ENCODE data around the gene INPP5E. TPM values are rescaled to one million over a fixed set of nuclear protein-coding genes. Genes with fewer than 3 reads are reported as not detected.

The INPP5E gene
- total and polyA plus RNA-seq, 2 experiments from 2014 or later, result 5.8 to 13.4 TPM

DNA sequence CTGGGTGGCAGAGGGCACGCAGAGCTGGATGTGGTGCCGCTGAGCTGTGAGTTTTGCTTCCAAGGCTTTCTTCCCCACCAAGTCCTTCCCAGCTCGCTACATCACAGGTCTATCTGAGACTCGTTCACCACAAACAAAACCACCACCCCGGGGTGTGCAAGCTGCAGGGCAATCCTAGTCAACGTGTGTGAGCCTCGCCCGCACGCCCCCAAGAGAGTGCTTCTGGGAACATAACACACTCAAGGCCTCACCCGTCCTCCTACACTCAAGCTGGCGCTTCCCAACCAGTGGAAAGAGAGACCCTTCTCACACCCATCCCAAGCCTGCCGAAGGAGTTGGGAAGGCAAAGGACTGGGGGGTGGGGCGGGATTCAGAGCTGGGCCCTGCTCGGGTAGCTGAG, 50.2 kb downstream of the INPP5E start:
- Mint-ChIP-seq H3K27ac (no peak overlapping the region), H3K9me3 (no peaks in the 10 kb centered on the region), H3K4me1 (no peaks in the 10 kb centered on the region), H3K4me3 (no peak overlapping the region), H3K27me3 (ENCODE audit: insufficient read depth, low read depth, poor library complexity) (peaks cover 1% of the 10 kb centered on the region), H3K36me3 (ENCODE audit: low read depth) (peaks cover 72% of the 10 kb centered on the region)
- TF ChIP-seq POLR2AphosphoS5 (IDR thresholded peaks at IDR 0.05; ENCODE audit: low read depth), result no peak
- TF ChIP-seq, protein P1, sequence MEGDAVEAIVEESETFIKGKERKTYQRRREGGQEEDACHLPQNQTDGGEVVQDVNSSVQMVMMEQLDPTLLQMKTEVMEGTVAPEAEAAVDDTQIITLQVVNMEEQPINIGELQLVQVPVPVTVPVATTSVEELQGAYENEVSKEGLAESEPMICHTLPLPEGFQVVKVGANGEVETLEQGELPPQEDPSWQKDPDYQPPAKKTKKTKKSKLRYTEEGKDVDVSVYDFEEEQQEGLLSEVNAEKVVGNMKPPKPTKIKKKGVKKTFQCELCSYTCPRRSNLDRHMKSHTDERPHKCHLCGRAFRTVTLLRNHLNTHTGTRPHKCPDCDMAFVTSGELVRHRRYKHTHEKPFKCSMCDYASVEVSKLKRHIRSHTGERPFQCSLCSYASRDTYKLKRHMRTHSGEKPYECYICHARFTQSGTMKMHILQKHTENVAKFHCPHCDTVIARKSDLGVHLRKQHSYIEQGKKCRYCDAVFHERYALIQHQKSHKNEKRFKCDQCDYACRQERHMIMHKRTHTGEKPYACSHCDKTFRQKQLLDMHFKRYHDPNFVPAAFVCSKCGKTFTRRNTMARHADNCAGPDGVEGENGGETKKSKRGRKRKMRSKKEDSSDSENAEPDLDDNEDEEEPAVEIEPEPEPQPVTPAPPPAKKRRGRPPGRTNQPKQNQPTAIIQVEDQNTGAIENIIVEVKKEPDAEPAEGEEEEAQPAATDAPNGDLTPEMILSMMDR (conservative IDR thresholded peaks at IDR 0.05; ENCODE audit: low read depth in 2 of 2), result no peak
- no peak for TF ChIP-seq ZNF114 (CRISPR knock-in tag; IDR thresholded peaks at IDR 0.05)
- no peak for TF ChIP-seq CREB1 (CRISPR knock-in tag; IDR thresholded peaks at IDR 0.05; ENCODE audit: low read depth)
- no peak for TF ChIP-seq JUNB (IDR thresholded peaks at IDR 0.05; ENCODE audit: unreplicated experiment)
- no peak for TF ChIP-seq EZH2phosphoT487 (IDR thresholded peaks at IDR 0.05; ENCODE audit: unreplicated experiment)
- TF ChIP-seq, protein P2, sequence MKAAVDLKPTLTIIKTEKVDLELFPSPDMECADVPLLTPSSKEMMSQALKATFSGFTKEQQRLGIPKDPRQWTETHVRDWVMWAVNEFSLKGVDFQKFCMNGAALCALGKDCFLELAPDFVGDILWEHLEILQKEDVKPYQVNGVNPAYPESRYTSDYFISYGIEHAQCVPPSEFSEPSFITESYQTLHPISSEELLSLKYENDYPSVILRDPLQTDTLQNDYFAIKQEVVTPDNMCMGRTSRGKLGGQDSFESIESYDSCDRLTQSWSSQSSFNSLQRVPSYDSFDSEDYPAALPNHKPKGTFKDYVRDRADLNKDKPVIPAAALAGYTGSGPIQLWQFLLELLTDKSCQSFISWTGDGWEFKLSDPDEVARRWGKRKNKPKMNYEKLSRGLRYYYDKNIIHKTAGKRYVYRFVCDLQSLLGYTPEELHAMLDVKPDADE (IDR thresholded peaks at IDR 0.05), result no peak
- no peak for TF ChIP-seq ZNF331 (CRISPR knock-in tag; IDR thresholded peaks at IDR 0.05; ENCODE audit: low read depth)
- TF ChIP-seq, protein P3, sequence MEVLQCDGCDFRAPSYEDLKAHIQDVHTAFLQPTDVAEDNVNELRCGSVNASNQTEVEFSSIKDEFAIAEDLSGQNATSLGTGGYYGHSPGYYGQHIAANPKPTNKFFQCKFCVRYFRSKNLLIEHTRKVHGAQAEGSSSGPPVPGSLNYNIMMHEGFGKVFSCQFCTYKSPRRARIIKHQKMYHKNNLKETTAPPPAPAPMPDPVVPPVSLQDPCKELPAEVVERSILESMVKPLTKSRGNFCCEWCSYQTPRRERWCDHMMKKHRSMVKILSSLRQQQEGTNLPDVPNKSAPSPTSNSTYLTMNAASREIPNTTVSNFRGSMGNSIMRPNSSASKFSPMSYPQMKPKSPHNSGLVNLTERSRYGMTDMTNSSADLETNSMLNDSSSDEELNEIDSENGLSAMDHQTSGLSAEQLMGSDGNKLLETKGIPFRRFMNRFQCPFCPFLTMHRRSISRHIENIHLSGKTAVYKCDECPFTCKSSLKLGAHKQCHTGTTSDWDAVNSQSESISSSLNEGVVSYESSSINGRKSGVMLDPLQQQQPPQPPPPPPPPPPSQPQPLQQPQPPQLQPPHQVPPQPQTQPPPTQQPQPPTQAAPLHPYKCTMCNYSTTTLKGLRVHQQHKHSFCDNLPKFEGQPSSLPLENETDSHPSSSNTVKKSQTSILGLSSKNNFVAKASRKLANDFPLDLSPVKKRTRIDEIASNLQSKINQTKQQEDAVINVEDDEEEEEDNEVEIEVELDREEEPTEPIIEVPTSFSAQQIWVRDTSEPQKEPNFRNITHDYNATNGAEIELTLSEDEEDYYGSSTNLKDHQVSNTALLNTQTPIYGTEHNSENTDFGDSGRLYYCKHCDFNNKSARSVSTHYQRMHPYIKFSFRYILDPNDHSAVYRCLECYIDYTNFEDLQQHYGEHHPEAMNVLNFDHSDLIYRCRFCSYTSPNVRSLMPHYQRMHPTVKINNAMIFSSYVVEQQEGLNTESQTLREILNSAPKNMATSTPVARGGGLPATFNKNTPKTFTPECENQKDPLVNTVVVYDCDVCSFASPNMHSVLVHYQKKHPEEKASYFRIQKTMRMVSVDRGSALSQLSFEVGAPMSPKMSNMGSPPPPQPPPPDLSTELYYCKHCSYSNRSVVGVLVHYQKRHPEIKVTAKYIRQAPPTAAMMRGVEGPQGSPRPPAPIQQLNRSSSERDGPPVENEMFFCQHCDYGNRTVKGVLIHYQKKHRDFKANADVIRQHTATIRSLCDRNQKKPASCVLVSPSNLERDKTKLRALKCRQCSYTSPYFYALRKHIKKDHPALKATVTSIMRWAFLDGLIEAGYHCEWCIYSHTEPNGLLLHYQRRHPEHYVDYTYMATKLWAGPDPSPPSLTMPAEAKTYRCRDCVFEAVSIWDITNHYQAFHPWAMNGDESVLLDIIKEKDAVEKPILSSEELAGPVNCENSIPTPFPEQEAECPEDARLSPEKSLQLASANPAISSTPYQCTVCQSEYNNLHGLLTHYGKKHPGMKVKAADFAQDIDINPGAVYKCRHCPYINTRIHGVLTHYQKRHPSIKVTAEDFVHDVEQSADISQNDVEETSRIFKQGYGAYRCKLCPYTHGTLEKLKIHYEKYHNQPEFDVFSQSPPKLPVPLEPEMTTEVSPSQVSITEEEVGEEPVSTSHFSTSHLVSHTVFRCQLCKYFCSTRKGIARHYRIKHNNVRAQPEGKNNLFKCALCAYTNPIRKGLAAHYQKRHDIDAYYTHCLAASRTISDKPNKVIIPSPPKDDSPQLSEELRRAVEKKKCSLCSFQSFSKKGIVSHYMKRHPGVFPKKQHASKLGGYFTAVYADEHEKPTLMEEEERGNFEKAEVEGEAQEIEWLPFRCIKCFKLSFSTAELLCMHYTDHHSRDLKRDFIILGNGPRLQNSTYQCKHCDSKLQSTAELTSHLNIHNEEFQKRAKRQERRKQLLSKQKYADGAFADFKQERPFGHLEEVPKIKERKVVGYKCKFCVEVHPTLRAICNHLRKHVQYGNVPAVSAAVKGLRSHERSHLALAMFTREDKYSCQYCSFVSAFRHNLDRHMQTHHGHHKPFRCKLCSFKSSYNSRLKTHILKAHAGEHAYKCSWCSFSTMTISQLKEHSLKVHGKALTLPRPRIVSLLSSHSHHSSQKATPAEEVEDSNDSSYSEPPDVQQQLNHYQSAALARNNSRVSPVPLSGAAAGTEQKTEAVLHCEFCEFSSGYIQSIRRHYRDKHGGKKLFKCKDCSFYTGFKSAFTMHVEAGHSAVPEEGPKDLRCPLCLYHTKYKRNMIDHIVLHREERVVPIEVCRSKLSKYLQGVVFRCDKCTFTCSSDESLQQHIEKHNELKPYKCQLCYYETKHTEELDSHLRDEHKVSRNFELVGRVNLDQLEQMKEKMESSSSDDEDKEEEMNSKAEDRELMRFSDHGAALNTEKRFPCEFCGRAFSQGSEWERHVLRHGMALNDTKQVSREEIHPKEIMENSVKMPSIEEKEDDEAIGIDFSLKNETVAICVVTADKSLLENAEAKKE (CRISPR knock-in tag; IDR thresholded peaks at IDR 0.05), result no peak
- TF ChIP-seq, protein P4, sequence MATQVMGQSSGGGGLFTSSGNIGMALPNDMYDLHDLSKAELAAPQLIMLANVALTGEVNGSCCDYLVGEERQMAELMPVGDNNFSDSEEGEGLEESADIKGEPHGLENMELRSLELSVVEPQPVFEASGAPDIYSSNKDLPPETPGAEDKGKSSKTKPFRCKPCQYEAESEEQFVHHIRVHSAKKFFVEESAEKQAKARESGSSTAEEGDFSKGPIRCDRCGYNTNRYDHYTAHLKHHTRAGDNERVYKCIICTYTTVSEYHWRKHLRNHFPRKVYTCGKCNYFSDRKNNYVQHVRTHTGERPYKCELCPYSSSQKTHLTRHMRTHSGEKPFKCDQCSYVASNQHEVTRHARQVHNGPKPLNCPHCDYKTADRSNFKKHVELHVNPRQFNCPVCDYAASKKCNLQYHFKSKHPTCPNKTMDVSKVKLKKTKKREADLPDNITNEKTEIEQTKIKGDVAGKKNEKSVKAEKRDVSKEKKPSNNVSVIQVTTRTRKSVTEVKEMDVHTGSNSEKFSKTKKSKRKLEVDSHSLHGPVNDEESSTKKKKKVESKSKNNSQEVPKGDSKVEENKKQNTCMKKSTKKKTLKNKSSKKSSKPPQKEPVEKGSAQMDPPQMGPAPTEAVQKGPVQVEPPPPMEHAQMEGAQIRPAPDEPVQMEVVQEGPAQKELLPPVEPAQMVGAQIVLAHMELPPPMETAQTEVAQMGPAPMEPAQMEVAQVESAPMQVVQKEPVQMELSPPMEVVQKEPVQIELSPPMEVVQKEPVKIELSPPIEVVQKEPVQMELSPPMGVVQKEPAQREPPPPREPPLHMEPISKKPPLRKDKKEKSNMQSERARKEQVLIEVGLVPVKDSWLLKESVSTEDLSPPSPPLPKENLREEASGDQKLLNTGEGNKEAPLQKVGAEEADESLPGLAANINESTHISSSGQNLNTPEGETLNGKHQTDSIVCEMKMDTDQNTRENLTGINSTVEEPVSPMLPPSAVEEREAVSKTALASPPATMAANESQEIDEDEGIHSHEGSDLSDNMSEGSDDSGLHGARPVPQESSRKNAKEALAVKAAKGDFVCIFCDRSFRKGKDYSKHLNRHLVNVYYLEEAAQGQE (IDR thresholded peaks at IDR 0.05; ENCODE audit: unreplicated experiment), result no peak
- TF ChIP-seq EZH2 (IDR thresholded peaks at IDR 0.05; ENCODE audit: low read depth, unreplicated experiment), result no peak
- no peak for TF ChIP-seq NANOG (IDR thresholded peaks at IDR 0.05; ENCODE audit: borderline replicate concordance)
- no peak for TF ChIP-seq STAT1 (IDR thresholded peaks at IDR 0.05; ENCODE audit: unreplicated experiment)
- Histone ChIP-seq H3K27me3 (ENCODE audit: insufficient read depth) (no peaks in the 10 kb centered on the region), H2AFZ (no peak overlapping the region), H4K20me1 (replicated peaks; ENCODE audit: insufficient read depth) (peaks cover 17% of the 10 kb centered on the region), H3K27ac (ENCODE audit: low read depth) (no peak overlapping the region), H3K79me2 (replicated peaks; ENCODE audit: insufficient read depth) (0 out of 2 replicates have a peak, but pooled peaks cover 6% of the 10 kb centered on the region), H3K36me3 (ENCODE audit: insufficient read depth) (peaks cover 26% of the 10 kb centered on the region), H3F3A (replicated peaks; ENCODE audit: low read depth) (0 out of 2 replicates have a peak, but pooled peaks cover 3% of the 10 kb centered on the region), H3K4me2 (no peak overlapping the region), H3K4me1 (ENCODE audit: insufficient read depth) (no peaks in the 10 kb centered on the region), H3K9me2 (ENCODE audit: insufficient read depth) (no peaks in the 10 kb centered on the region), H3K4me3 (no peak overlapping the region)
- no peak for DNase-seq (ENCODE audit: low spot score)
- ATAC-seq, result no peak
